Measurements from ENCODE around the gene ECE2.
A peak's percentile ranks its signal among the peaks of the same experiment; 100 is the strongest.

The ECE2 gene

DNA sequence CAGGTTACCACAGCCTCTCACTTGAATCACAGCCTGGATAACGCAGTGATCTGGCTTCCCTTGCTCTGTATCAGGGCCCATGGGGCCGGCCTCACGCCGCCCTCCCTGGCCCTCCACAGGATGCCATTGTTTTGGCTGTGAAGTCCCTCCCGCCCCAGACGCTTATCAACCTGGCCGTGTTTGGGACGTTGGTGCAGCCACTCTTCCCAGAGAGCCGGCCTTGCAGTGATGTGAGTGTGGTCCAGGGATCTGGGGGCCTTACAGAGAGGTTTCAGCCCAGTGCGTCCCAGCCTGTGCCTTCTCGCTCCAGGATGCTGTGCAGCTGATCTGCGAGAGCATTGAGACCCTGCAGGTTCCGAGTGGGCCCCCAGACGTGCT lies 39.8 kb upstream of the ECE2 start:
- no peak for DNase-seq (ENCODE audit: low spot score)
- no peak overlapping the region for H3K4me3 Mint-ChIP-seq
- H3K27me3 Mint-ChIP-seq (ENCODE audit: low read depth), result peaks cover 18% of the 10 kb centered on the region
- no peaks in the 10 kb centered on the region for H3K4me1 Mint-ChIP-seq (ENCODE audit: low read depth)
- no peaks in the 10 kb centered on the region for H3K36me3 Mint-ChIP-seq (ENCODE audit: low read depth)
- H3K27ac Mint-ChIP-seq, result no peak overlapping the region
- no peaks in the 10 kb centered on the region for H3K9me3 Mint-ChIP-seq

DNA sequence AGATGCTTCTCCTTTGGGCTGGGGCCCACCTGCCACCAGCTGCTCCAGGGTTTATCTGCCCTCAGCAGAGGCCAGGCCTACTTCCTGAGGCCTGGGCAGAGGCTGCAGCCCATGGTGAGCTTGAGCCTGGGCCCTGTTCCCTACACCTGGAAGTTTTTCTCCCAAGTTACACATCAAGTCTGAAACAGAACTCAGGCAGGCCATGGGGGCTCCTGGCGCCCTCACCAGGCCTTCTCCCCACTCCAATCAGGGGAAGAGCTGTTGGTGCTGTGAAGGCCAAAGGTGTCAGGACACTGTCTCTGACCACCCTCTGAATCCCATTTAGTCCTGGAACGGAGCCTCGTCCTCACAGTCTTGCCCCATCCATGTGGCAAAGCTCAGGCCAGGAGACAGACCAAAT lies 39.2 kb upstream of the ECE2 start:
- DNase-seq (ENCODE audit: low spot score), result no peak
- peaks cover 12% of the 10 kb centered on the region for H3K27me3 Mint-ChIP-seq (ENCODE audit: low read depth)
- no peak overlapping the region for H3K4me3 Mint-ChIP-seq
- no peaks in the 10 kb centered on the region for H3K36me3 Mint-ChIP-seq (ENCODE audit: low read depth)
- H3K4me1 Mint-ChIP-seq (ENCODE audit: low read depth), result no peaks in the 10 kb centered on the region
- H3K9me3 Mint-ChIP-seq, result no peaks in the 10 kb centered on the region
- no peak overlapping the region for H3K27ac Mint-ChIP-seq

DNA sequence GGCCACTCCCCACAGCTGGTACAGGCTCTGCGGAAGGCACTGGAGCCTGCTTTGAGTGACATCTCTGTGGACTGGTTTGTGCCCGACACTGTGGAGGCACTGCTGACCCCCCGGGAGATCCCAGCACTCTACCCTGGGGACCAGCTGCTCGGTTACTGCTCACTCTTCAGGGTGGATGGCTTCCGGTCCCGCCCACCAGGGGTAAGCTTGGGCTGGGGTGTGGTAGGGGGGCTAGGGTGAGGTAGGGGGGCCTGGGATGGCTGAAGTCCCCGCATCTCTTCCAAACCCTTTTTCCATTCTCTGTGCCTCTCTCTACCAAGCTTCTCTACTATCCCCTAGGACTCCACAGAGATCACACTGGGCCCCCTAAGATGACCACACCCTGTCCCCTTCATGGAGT lies 38.6 kb upstream of the ECE2 start:
- Mint-ChIP-seq H3K27ac (no peak overlapping the region), H3K9me3 (no peaks in the 10 kb centered on the region), H3K4me3 (no peak overlapping the region), H3K4me1 (ENCODE audit: low read depth) (no peaks in the 10 kb centered on the region), H3K36me3 (ENCODE audit: low read depth) (peaks cover 1% of the 10 kb centered on the region), H3K27me3 (ENCODE audit: low read depth) (peaks cover 6% of the 10 kb centered on the region)
- no peak for DNase-seq (ENCODE audit: low spot score)

DNA sequence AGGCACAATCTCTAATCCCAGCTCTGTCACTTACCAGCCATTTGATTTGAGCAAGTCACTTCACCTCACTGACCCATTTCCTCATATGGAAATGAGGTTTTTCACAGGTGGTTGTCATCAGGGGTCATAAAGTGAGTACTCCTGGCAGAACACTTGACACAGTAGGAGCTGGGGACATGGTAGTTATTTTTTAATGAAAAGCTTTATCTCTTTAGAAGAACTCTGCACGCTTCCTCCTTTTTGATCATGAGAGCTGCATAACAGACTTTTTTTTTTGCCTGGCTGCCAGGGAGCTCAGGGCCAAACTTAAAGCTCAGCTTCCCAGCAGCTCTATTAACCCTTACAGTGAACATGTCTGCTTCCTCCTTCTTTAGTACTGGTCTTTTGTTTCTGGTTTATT lies 38.0 kb upstream of the ECE2 start:
- Mint-ChIP-seq H3K27ac (no peak overlapping the region), H3K4me1 (ENCODE audit: low read depth) (no peaks in the 10 kb centered on the region), H3K9me3 (no peaks in the 10 kb centered on the region), H3K27me3 (ENCODE audit: low read depth) (peaks cover 2% of the 10 kb centered on the region), H3K36me3 (ENCODE audit: low read depth) (peaks cover 6% of the 10 kb centered on the region), H3K4me3 (no peak overlapping the region)
- no peak for DNase-seq (ENCODE audit: low spot score)

DNA sequence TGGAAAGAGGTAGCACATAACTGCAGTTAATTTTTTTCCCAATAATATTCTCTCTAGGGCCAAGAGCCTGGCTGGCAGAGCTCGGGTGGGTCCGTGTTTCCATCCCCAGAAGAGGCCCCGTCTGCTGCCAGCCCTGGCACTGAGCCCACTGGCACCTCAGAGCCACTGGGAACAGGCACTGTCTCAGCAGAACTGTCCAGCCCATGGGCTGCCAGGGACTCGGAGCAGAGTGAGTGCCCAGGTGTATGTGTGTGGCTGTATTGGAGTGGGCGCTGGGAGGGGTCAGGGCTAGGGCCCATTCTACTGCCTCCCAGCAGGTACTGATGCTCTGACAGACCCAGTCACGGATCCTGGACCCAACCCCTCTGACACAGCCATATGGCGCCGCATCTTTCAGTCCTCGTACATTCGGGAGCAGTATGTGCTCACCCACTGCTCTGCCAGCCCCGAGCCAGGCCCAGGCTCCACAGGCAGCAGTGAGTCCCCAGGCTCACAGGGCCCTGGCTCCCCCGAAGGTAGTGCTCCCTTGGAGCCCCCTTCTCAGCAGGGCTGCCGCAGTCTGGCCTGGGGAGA lies 37.5 kb upstream of the ECE2 start:
- Mint-ChIP-seq H3K27ac (no peak overlapping the region), H3K9me3 (no peaks in the 10 kb centered on the region), H3K27me3 (ENCODE audit: low read depth) (peaks cover 2% of the 10 kb centered on the region), H3K4me1 (ENCODE audit: low read depth) (no peaks in the 10 kb centered on the region), H3K4me3 (no peak overlapping the region), H3K36me3 (ENCODE audit: low read depth) (peaks cover 11% of the 10 kb centered on the region)
- DNase-seq (ENCODE audit: low spot score), result no peak

DNA sequence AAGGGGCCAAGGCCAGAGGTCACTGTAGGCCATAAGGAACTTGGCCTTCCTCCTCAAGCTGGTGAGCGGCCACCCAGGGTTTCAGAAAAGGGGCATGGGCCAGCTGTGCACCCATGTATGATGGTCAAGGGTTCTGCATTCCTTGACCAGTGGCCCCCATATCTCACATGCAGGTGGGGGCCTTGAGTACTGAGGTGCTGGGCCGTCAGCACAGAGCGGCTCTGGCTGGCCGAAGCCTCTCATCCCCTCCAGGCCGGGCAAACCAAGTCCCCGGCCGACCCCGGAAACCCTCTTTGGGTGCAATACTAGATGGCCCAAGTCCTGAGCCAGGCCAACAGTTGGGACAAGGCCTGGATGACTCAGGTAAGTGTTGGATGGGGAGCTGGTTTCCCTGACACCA lies 36.6 kb upstream of the ECE2 start:
- no peak overlapping the region for H3K4me3 Mint-ChIP-seq
- H3K27ac Mint-ChIP-seq, result no peak overlapping the region
- no peak for DNase-seq (ENCODE audit: low spot score)
- H3K4me1 Mint-ChIP-seq (ENCODE audit: low read depth), result no peaks in the 10 kb centered on the region
- H3K9me3 Mint-ChIP-seq, result no peaks in the 10 kb centered on the region
- peaks cover 2% of the 10 kb centered on the region for H3K27me3 Mint-ChIP-seq (ENCODE audit: low read depth)
- peaks cover 11% of the 10 kb centered on the region for H3K36me3 Mint-ChIP-seq (ENCODE audit: low read depth)

DNA sequence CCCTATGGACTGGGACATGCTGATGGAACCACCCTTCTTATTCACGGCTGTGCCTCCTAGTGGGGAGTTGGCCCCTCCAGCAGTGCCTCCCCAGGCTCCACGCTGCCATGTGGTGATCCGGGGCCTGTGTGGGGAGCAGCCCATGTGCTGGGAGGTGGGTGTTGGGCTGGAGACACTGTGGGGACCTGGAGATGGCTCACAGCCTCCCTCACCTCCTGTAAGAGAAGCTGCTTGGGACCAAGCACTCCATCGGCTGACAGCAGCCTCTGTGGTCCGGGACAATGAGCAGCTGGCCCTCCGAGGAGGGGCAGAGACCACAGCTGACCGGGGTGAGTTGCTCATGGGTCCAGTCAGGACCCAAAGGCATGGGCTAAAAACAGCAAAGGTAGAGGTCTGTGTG lies 36.1 kb upstream of the ECE2 start:
- no peak overlapping the region for H3K4me3 Mint-ChIP-seq
- DNase-seq (ENCODE audit: low spot score), result no peak
- H3K4me1 Mint-ChIP-seq (ENCODE audit: low read depth), result no peaks in the 10 kb centered on the region
- no peak overlapping the region for H3K27ac Mint-ChIP-seq
- H3K9me3 Mint-ChIP-seq, result no peaks in the 10 kb centered on the region
- H3K27me3 Mint-ChIP-seq (ENCODE audit: low read depth), result peaks cover 2% of the 10 kb centered on the region
- H3K36me3 Mint-ChIP-seq (ENCODE audit: low read depth), result peaks cover 14% of the 10 kb centered on the region

DNA sequence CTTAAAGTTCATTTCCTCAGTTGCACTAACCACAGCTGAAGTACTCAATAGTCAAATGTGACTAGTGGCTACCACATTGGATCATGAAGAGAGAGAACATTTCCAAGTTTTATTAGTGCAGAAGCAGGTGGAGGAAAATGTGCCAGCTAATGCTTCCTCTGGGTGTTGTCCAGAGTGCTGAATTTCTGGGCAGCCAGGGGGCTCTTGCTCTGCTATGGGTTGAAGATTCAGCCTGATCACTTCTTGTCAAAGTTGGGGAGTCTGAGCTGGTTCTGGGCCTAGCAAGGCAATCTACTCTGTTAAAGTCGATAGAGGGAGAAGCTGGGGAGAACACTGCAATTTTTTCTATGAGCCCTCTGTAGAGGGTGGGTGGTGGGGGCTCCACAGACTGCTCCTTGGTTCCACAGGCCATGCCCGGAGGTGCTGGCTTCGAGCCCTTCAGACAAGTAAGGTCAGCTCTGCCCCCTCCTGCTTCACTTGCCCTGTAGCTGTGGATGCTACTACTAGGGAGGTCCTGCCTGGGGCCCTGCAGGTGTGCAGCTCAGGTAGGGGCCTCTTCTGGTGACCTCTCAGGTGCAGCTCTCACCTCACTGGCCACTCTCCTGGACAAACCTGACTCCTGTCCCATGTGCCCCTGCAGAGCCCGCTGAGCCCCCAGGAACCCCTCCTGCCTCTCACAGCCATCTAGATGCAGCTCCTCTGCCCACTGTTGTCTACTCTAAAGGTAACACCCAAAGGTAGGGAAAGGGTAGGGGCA lies 35.3 kb upstream of the ECE2 start:
- no peaks in the 10 kb centered on the region for H3K27me3 Mint-ChIP-seq (ENCODE audit: low read depth)

DNA sequence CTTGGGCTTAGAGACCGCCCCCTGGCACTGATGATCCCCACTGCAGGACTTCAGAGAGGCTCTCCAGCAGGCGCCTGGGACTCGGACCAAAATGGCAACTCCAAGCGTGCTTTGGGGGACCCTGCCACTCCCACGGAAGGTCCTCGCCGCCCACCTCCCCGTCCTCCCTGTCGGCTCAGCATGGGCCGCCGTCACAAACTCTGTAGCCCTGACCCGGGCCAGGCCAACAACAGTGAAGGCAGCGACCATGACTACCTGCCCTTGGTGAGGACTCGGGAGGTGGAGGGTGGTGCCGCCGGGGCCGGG lies 34.7 kb upstream of the ECE2 start:
- Mint-ChIP-seq H3K27ac (no peak overlapping the region), H3K36me3 (ENCODE audit: low read depth) (peaks cover 22% of the 10 kb centered on the region), H3K4me1 (ENCODE audit: low read depth) (no peaks in the 10 kb centered on the region), H3K9me3 (no peaks in the 10 kb centered on the region), H3K4me3 (no peak overlapping the region), H3K27me3 (ENCODE audit: low read depth) (no peaks in the 10 kb centered on the region)
- DNase-seq (ENCODE audit: low spot score), result no peak

More for the DNA sequence above, 35.3 kb upstream of the ECE2 start:
- Mint-ChIP-seq H3K36me3 (ENCODE audit: low read depth) (peaks cover 18% of the 10 kb centered on the region), H3K9me3 (no peaks in the 10 kb centered on the region), H3K4me3 (no peak overlapping the region), H3K4me1 (ENCODE audit: low read depth) (no peaks in the 10 kb centered on the region), H3K27ac (no peak overlapping the region)
- no peak for DNase-seq (ENCODE audit: low spot score)

DNA sequence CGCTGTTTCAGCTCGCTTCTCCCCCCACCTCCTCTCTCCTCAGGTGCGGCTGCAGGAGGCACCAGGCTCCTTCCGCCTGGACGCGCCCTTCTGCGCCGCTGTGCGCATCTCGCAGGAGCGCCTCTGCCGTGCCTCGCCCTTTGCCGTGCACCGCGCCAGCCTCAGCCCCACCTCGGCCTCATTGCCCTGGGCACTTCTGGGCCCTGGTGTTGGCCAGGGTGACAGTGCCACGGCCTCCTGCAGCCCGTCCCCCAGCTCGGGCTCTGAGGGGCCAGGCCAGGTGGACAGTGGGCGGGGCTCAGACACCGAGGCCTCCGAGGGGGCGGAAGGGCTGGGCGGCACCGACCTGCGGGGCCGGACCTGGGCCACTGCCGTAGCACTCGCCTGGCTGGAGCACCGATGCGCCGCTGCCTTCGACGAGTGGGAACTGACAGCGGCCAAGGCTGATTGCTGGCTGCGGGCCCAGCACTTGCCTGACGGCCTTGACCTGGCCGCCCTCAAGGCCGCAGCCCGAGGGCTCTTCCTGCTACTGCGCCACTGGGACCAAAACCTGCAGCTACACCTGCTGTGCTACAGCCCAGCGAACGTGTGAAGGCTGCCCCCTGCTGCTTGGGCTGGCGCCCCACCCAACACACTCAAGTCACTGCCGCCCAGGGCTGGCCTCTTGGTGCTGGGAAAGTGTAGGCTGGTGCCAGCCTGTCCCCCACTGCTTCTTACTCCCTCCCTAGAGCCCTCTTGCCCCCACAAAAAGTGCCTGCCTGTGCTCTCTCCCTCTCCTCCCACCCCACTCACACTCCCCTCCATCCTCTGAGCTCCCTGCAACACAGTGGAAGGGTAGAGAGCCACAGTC lies 34.1 kb upstream of the ECE2 start:
- Mint-ChIP-seq H3K27ac (no peak overlapping the region), H3K4me1 (ENCODE audit: low read depth) (no peaks in the 10 kb centered on the region), H3K4me3 (no peak overlapping the region), H3K36me3 (ENCODE audit: low read depth) (peaks cover 22% of the 10 kb centered on the region), H3K9me3 (no peaks in the 10 kb centered on the region), H3K27me3 (ENCODE audit: low read depth) (no peaks in the 10 kb centered on the region)
- no peak for DNase-seq (ENCODE audit: low spot score)

DNA sequence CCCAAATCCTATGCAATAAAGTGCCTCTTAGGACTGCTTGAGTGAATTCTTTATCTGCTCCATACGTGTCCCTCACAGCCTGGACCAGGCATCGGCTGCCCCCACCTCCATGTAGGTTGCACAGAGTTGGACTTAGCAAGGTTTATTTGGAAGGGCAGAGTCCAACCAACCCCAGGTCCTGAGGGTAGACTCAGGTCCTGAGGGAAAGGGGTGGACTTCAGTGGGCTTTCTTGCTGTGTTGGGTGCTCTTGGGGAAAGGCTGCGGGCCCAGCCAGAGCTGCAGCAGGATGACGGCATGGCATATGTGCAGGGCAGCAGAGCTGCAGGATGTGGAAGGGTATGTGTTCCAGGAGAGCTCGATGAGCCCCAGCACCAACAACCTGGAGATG lies 33.5 kb upstream of the ECE2 start:
- Mint-ChIP-seq H3K36me3 (ENCODE audit: low read depth) (peaks cover 22% of the 10 kb centered on the region), H3K4me1 (ENCODE audit: low read depth) (no peaks in the 10 kb centered on the region), H3K27ac (no peak overlapping the region), H3K4me3 (no peak overlapping the region), H3K27me3 (ENCODE audit: low read depth) (no peaks in the 10 kb centered on the region), H3K9me3 (no peaks in the 10 kb centered on the region)
- DNase-seq (ENCODE audit: low spot score), result no peak

DNA sequence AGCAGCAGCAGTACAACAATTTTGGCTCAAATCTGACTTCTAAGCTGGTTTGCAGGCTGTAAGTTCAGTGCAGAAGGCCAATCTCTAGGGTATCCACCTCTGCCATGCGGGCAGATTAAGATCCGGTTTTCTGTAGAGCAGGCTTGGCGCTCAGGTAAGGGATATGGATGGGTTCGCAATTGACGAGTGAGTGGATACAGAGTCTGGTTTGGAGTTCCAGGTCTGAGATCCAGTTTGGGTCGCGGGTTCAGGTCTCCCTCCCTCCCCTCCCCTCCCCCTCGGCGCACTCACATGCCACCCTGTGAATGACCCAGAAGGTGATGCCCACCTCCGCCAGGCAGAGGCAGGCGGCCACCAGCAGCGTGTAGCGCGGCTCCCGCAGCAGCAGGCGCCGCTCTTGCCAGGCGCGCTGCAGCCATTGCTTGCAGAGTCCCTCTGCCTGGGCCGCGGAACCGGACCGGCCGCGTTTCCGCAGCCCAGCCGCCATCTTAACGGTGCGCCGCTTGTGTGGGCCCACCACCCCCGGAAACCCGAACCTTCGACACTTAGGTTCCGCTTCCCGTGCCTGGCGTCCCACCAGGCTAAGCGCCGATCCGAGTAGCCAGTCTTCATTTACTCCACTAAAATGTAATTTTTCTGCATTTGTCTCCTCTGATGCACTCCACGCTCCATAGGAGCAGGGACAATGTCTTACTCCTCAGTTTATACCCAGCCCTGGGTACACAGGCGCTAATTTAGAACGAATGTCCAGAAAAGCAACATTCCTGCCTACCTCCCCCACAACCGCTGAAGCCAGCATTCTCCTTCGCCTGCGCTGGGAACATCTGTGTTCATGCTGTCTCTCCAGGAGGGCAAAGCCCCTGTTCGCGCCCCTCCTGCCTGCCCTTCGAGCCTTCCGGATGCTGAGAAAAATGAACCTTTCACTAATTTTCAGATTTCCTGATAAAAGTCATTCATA lies 27.1 kb upstream of the ECE2 start, which contains the start of gene ALG3:
Gene ALG3, minus strand, starts transcription at position 509 of the 958 bp plus-strand sequence. Its CDS starts 22 bp downstream, at position 487.
- peak within 1 kb of the TSS; percentile 97 for H3K27ac Mint-ChIP-seq
- peaks cover 12% of the 10 kb centered on the region for H3K4me1 Mint-ChIP-seq (ENCODE audit: low read depth)
- peak within 1 kb of the TSS; percentile 96 for H3K4me3 Mint-ChIP-seq
- no peaks in the 10 kb centered on the region for H3K27me3 Mint-ChIP-seq (ENCODE audit: low read depth)
- peak; percentile 84 for DNase-seq (ENCODE audit: low spot score)
- H3K36me3 Mint-ChIP-seq (ENCODE audit: low read depth), result peaks cover 11% of the 10 kb centered on the region
- no peaks in the 10 kb centered on the region for H3K9me3 Mint-ChIP-seq

DNA sequence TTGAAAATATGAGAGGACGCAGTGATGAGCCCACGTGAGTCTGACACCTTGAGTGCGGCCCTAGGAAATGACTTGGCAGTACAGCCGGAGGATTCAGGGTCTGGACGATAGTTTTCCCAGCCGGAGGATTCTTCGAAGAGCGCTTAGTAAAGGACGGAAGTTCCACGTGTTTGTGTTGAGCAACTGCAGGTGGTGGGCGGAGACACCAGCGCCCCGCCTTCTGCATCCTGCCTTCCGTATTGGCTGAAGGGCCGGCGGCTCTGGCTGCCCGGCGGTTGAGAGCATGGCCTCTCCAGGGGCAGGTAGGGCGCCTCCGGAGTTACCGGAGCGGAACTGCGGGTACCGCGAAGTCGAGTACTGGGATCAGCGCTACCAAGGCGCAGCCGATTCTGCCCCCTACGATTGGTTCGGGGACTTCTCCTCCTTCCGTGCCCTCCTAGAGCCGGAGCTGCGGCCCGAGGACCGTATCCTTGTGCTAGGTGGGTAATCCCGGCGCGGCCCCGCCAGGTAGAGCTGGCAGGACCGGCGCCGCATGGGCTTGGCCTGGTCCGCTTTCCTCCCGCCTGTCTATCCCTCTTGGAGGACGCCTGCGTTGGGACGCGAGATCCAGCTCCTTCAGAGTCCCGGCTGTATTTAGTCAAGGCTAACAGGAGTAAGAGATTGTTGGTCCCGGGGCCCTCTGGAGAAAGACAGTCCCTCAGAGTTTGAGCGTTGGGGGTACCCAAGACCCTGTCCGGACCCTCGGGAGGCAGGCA lies 26.2 kb upstream of the ECE2 start, which contains the start of gene EEF1AKMT4:
Gene EEF1AKMT4, plus strand, starts transcription at position 261 of the 755 bp plus-strand sequence. Its CDS starts 23 bp downstream, at position 284.
- H3K27ac Mint-ChIP-seq, result peak within 1 kb of the TSS; percentile 97
- H3K4me1 Mint-ChIP-seq (ENCODE audit: low read depth), result peaks cover 12% of the 10 kb centered on the region
- H3K36me3 Mint-ChIP-seq (ENCODE audit: low read depth), result peaks cover 9% of the 10 kb centered on the region
- DNase-seq (ENCODE audit: low spot score), result peak; percentile 97
- H3K9me3 Mint-ChIP-seq, result no peaks in the 10 kb centered on the region
- peak within 1 kb of the TSS; percentile 96 for H3K4me3 Mint-ChIP-seq
- H3K27me3 Mint-ChIP-seq (ENCODE audit: low read depth), result no peaks in the 10 kb centered on the region
